ENCODE results near the gene HKDC1. TPM values are rescaled to one million over a fixed set of nuclear protein-coding genes. Genes with fewer than 3 reads are reported as not detected.

HKDC1 gene
- total and polyA plus RNA-seq, 10 of the 15 experiments (the other 5 are each of a cell fraction or from before 2014, with no cell fraction given), result 0.04 to 0.34 (median 0.13) TPM; not detected in 5

- TF ChIP-seq MEF2A (IDR thresholded peaks at IDR 0.05; ENCODE audit: insufficient read depth, low read depth, low read length) (no peak), RAD21 (IDR thresholded peaks at IDR 0.05; ENCODE audit: insufficient read depth, low read depth, low read length) (no peak), KAT2A (conservative IDR thresholded peaks at IDR 0.05; ENCODE audit: control insufficient read depth, low read depth, low read length) (no peak), SIX5 (IDR thresholded peaks at IDR 0.05; ENCODE audit: low read depth, low read length, severe bottlenecking) (no peak), ESRRA (IDR thresholded peaks at IDR 0.05; ENCODE audit: low read length) (no peak), TAF1 (IDR thresholded peaks at IDR 0.05; ENCODE audit: borderline replicate concordance, low read depth, low read length) (no peak), RAD51 (IDR thresholded peaks at IDR 0.05) (no peak), RBBP5 (conservative IDR thresholded peaks at IDR 0.05) (no peak)
- TF ChIP-seq, protein P1, sequence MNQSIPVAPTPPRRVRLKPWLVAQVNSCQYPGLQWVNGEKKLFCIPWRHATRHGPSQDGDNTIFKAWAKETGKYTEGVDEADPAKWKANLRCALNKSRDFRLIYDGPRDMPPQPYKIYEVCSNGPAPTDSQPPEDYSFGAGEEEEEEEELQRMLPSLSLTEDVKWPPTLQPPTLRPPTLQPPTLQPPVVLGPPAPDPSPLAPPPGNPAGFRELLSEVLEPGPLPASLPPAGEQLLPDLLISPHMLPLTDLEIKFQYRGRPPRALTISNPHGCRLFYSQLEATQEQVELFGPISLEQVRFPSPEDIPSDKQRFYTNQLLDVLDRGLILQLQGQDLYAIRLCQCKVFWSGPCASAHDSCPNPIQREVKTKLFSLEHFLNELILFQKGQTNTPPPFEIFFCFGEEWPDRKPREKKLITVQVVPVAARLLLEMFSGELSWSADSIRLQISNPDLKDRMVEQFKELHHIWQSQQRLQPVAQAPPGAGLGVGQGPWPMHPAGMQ (IDR thresholded peaks at IDR 0.05; ENCODE audit: borderline replicate concordance), result no peak
- TF ChIP-seq, protein P2, sequence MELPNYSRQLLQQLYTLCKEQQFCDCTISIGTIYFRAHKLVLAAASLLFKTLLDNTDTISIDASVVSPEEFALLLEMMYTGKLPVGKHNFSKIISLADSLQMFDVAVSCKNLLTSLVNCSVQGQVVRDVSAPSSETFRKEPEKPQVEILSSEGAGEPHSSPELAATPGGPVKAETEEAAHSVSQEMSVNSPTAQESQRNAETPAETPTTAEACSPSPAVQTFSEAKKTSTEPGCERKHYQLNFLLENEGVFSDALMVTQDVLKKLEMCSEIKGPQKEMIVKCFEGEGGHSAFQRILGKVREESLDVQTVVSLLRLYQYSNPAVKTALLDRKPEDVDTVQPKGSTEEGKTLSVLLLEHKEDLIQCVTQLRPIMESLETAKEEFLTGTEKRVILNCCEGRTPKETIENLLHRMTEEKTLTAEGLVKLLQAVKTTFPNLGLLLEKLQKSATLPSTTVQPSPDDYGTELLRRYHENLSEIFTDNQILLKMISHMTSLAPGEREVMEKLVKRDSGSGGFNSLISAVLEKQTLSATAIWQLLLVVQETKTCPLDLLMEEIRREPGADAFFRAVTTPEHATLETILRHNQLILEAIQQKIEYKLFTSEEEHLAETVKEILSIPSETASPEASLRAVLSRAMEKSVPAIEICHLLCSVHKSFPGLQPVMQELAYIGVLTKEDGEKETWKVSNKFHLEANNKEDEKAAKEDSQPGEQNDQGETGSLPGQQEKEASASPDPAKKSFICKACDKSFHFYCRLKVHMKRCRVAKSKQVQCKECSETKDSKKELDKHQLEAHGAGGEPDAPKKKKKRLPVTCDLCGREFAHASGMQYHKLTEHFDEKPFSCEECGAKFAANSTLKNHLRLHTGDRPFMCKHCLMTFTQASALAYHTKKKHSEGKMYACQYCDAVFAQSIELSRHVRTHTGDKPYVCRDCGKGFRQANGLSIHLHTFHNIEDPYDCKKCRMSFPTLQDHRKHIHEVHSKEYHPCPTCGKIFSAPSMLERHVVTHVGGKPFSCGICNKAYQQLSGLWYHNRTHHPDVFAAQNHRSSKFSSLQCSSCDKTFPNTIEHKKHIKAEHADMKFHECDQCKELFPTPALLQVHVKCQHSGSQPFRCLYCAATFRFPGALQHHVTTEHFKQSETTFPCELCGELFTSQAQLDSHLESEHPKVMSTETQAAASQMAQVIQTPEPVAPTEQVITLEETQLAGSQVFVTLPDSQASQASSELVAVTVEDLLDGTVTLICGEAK (IDR thresholded peaks at IDR 0.05; ENCODE audit: borderline replicate concordance), result no peak
Measured at GRCh38 chr10:69228151-69228550, 8.0 kb downstream of the HKDC1 start (continued).

Data from GM12878 (cell line).